ENCODE data around the gene SRBD1.

Gene SRBD1

GRCh38 chr2:45652090-45653031, 41.3 kb upstream of the SRBD1 start:
- Histone ChIP-seq H3K4me1 (ENCODE audit: control insufficient read depth, insufficient read depth, low read depth, low read length) (peaks cover 12% of the 10 kb centered on the region), H3K79me1 (replicated peaks; ENCODE audit: low read length, poor library complexity, severe bottlenecking) (peaks cover 35% of the 10 kb centered on the region), H2BK5ac (ENCODE audit: low read depth, low read length, poor library complexity, severe bottlenecking) (no peak overlapping the region), H3K27me3 (ENCODE audit: control insufficient read depth in 1 of 2, insufficient read depth in 1 of 2, low read length in 2 of 2) (no peaks in the 10 kb centered on the region), H2AK5ac (ENCODE audit: low read length, severe bottlenecking) (no peak overlapping the region), H3K36me3 (ENCODE audit: control insufficient read depth in 1 of 2, insufficient read depth in 2 of 2, low read depth in 1 of 2, low read length in 2 of 2) (no peaks in the 10 kb centered on the region), H3K4ac (ENCODE audit: low read depth in 1 of 2, low read length in 2 of 2) (peak overlapping the region in 1 of 2 experiments; percentile 60), H4K8ac (ENCODE audit: low read length) (peak overlapping the region; percentile 48), H2BK120ac (ENCODE audit: low read depth, low read length) (no peak overlapping the region), H2BK12ac (ENCODE audit: low read length in 2 of 2) (peak overlapping the region in 1 of 2 experiments; percentile 73), H2BK15ac (ENCODE audit: low read depth, poor library complexity, severe bottlenecking) (no peak overlapping the region), H3K4me2 (ENCODE audit: low read length, poor library complexity, severe bottlenecking) (peak overlapping the region; percentile 100), H3K9me3 (ENCODE audit: control insufficient read depth, low read length) (no peaks in the 10 kb centered on the region), H3K27ac (ENCODE audit: low read length, poor library complexity, severe bottlenecking) (no peak overlapping the region), H3K18ac (ENCODE audit: low read depth in 1 of 2, low read length in 2 of 2) (peak overlapping the region; percentile 92), H3K23ac (ENCODE audit: low read length in 2 of 2) (peak overlapping the region in 1 of 2 experiments; percentile 76), H3K9ac (ENCODE audit: low read length) (peak overlapping the region; percentile 95), H4K91ac (ENCODE audit: low read length) (no peak overlapping the region), H3K4me3 (ENCODE audit: insufficient read depth in 1 of 2, low read depth in 1 of 2, low read length in 2 of 2) (peak overlapping the region; percentile 83 to 92), H3K14ac (ENCODE audit: low read length in 2 of 2) (peak overlapping the region in 1 of 2 experiments; percentile 95), H2AFZ (ENCODE audit: low read depth, low read length) (peak overlapping the region; percentile 54)
- DNase-seq: peak; percentile 54
- 7% methylated on average over 53 of the region's 53 CpGs for WGBS

GRCh38 chr2:45651415-45652089, 40.5 kb upstream of the SRBD1 start, which contains the start of gene PRKCE:
Gene PRKCE (plus strand): TSS chr2:45651675.
- Histone ChIP-seq H4K8ac (ENCODE audit: low read length) (peak within 1 kb of the TSS; percentile 77), H3K23ac (ENCODE audit: low read length in 2 of 2) (peak within 1 kb of the TSS in 1 of 2 experiments; percentile 76)

DNA sequence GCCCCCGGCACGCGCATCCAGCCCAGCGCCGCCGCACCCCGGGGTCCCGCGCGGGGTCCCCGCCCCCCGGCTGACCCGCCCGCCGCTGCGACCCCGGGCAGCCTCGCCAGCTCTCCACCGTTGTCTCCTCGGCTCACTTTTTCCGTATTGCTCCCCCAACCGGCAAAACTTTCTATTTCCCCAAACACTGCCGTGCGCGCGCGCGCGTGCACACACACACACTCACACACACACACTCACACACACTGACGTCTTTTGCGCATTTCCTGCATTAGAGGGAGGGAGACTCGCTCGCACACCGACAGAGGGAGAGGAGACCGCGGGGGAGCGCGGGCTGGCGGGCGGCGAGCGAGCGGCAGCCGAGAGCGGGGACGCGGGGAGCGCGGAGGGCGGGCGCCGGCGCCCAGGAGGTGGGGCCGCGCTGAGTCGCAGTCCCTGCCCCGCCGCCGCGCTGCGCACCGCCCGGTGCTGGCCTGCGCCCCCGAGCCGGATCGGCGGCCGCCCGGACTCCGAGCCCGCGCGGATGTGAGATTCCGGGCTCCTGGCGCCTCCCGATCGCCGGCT, 39.9 kb upstream of the SRBD1 start:
- peak overlapping the region; percentile 84 for H2AFZ ChIP-seq (ENCODE audit: low read depth, low read length)
- peak overlapping the region; percentile 24 to 64 for H3K4ac ChIP-seq (ENCODE audit: low read depth in 1 of 2, low read length in 2 of 2)
- H2BK12ac ChIP-seq (ENCODE audit: low read length in 2 of 2): peak overlapping the region in 1 of 2 experiments; percentile 49
- peak; percentile 98 for DNase-seq
- H3K4me3 ChIP-seq (ENCODE audit: insufficient read depth in 1 of 2, low read depth in 1 of 2, low read length in 2 of 2): peak overlapping the region; percentile 83 to 92
- WGBS: under 1% methylated on average over 45 of the region's 79 CpGs
- peak overlapping the region; percentile 95 for H3K9ac ChIP-seq (ENCODE audit: low read length)
- no peaks in the 10 kb centered on the region for H3K27me3 ChIP-seq (ENCODE audit: control insufficient read depth in 1 of 2, insufficient read depth in 1 of 2, low read length in 2 of 2)
- H3K4me2 ChIP-seq (ENCODE audit: low read length, poor library complexity, severe bottlenecking): peak overlapping the region; percentile 100
- peak overlapping the region; percentile 92 to 96 for H3K18ac ChIP-seq (ENCODE audit: low read depth in 1 of 2, low read length in 2 of 2)
- no peak overlapping the region for H2AK5ac ChIP-seq (ENCODE audit: low read length, severe bottlenecking)
- no peak overlapping the region for H3K23ac ChIP-seq (ENCODE audit: low read length in 2 of 2)
- peak overlapping the region; percentile 93 for H2BK15ac ChIP-seq (ENCODE audit: low read depth, poor library complexity, severe bottlenecking)
- H3K79me1 ChIP-seq (replicated peaks; ENCODE audit: low read length, poor library complexity, severe bottlenecking): peaks cover 31% of the 10 kb centered on the region
- H4K8ac ChIP-seq (ENCODE audit: low read length): peak overlapping the region; percentile 77
- peak overlapping the region; percentile 91 for H4K91ac ChIP-seq (ENCODE audit: low read length)
- no peaks in the 10 kb centered on the region for H3K9me3 ChIP-seq (ENCODE audit: control insufficient read depth, low read length)
- peak overlapping the region in 1 of 2 experiments; percentile 88 for H3K14ac ChIP-seq (ENCODE audit: low read length in 2 of 2)
- no peaks in the 10 kb centered on the region for H3K36me3 ChIP-seq (ENCODE audit: control insufficient read depth in 1 of 2, insufficient read depth in 2 of 2, low read depth in 1 of 2, low read length in 2 of 2)
- H2BK5ac ChIP-seq (ENCODE audit: low read depth, low read length, poor library complexity, severe bottlenecking): peak overlapping the region; percentile 85
- peak overlapping the region; percentile 46 for H3K27ac ChIP-seq (ENCODE audit: low read length, poor library complexity, severe bottlenecking)
- H2BK120ac ChIP-seq (ENCODE audit: low read depth, low read length): peak overlapping the region; percentile 95
- H3K4me1 ChIP-seq (ENCODE audit: control insufficient read depth, insufficient read depth, low read depth, low read length): peaks cover 13% of the 10 kb centered on the region

More at GRCh38 chr2:45651415-45652089, 40.5 kb upstream of the SRBD1 start, which contains the start of gene PRKCE:
- peak within 1 kb of the TSS; percentile 92 to 96 for H3K18ac ChIP-seq (ENCODE audit: low read depth in 1 of 2, low read length in 2 of 2)
- no peaks in the 10 kb centered on the region for H3K9me3 ChIP-seq (ENCODE audit: control insufficient read depth, low read length)
- H3K9ac ChIP-seq (ENCODE audit: low read length): peak within 1 kb of the TSS; percentile 95
- H2BK120ac ChIP-seq (ENCODE audit: low read depth, low read length): peak within 1 kb of the TSS; percentile 95
- peak within 1 kb of the TSS; percentile 100 for H3K4me2 ChIP-seq (ENCODE audit: low read length, poor library complexity, severe bottlenecking)
- WGBS: 2% methylated on average over 31 of the region's 66 CpGs
- H3K14ac ChIP-seq (ENCODE audit: low read length in 2 of 2): peak within 1 kb of the TSS; percentile 88 to 95
- peak within 1 kb of the TSS; percentile 91 for H4K91ac ChIP-seq (ENCODE audit: low read length)
- peak within 1 kb of the TSS; percentile 85 for H2BK5ac ChIP-seq (ENCODE audit: low read depth, low read length, poor library complexity, severe bottlenecking)
- H3K4me1 ChIP-seq (ENCODE audit: control insufficient read depth, insufficient read depth, low read depth, low read length): peaks cover 13% of the 10 kb centered on the region
- H3K27ac ChIP-seq (ENCODE audit: low read length, poor library complexity, severe bottlenecking): peak within 1 kb of the TSS; percentile 46
- H2BK12ac ChIP-seq (ENCODE audit: low read length in 2 of 2): peak within 1 kb of the TSS in 1 of 2 experiments; percentile 73
- H2AFZ ChIP-seq (ENCODE audit: low read depth, low read length): peak within 1 kb of the TSS; percentile 84
- H3K4me3 ChIP-seq (ENCODE audit: insufficient read depth in 1 of 2, low read depth in 1 of 2, low read length in 2 of 2): peak within 1 kb of the TSS; percentile 83 to 92
- peaks cover 31% of the 10 kb centered on the region for H3K79me1 ChIP-seq (replicated peaks; ENCODE audit: low read length, poor library complexity, severe bottlenecking)
- H2BK15ac ChIP-seq (ENCODE audit: low read depth, poor library complexity, severe bottlenecking): peak within 1 kb of the TSS; percentile 93
- H3K4ac ChIP-seq (ENCODE audit: low read depth in 1 of 2, low read length in 2 of 2): peak within 1 kb of the TSS; percentile 24 to 64
- DNase-seq: peak; percentile 48
- no peak within 1 kb of the TSS for H2AK5ac ChIP-seq (ENCODE audit: low read length, severe bottlenecking)
- H3K27me3 ChIP-seq (ENCODE audit: control insufficient read depth in 1 of 2, insufficient read depth in 1 of 2, low read length in 2 of 2): no peaks in the 10 kb centered on the region
- H3K36me3 ChIP-seq (ENCODE audit: control insufficient read depth in 1 of 2, insufficient read depth in 2 of 2, low read depth in 1 of 2, low read length in 2 of 2): no peaks in the 10 kb centered on the region
